Spleen (tissue), 11 donors: ENCODE measurements around the gene CDK14. TPM values are rescaled to one million over a fixed set of nuclear protein-coding genes. Genes with fewer than 3 reads are reported as not detected.

Experiments
- DNase-seq: peaks from one replicate; pipeline ENCODE4 v3.0.0-alpha.2; 2020
- H3K27ac ChIP-seq, 8 donors: fragments of 200-600 bp; sonication (generic) in 7 of 8; 1 replicate in 4 of 8; 2 replicates in 4 of 8; pipeline versions ENCODE4 v1.5.0 to v1.8.0; 2016 to 2021; ENCODE audit warnings: inconsistent platforms in 4 of 8, mild to moderate bottlenecking in 4 of 8, moderate library complexity in 1 of 8
- H3K27me3 ChIP-seq, 7 donors: fragments of 200-600 bp; sonication (generic) in 6 of 7; replicated peaks in 1 of 7; 1 replicate in 4 of 7; 2 replicates in 3 of 7; pipeline versions ENCODE4 v1.5.0 to v1.8.0; 2016 to 2021; ENCODE audit warnings: inconsistent platforms in 3 of 7, mild to moderate bottlenecking in 1 of 7
- H3K36me3 ChIP-seq, 6 donors: fragments of 200-600 bp; sonication (generic) in 5 of 6; 1 replicate in 4 of 6; 2 replicates in 2 of 6; pipeline versions ENCODE4 v1.5.0 to v1.8.0; 2016 to 2021; ENCODE audit warnings: inconsistent platforms in 2 of 6
- H3K4me1 ChIP-seq, 6 donors: fragments of 200-600 bp; sonication (generic) in 5 of 6; 1 replicate in 3 of 6; 2 replicates in 3 of 6; pipeline versions ENCODE4 v1.5.0 to v1.8.0; 2016 to 2021; ENCODE audit warnings: inconsistent platforms in 3 of 6
- H3K4me3 ChIP-seq, 8 donors: fragments of 200-600 bp; sonication (generic) in 7 of 8; 1 replicate in 4 of 8; 2 replicates in 4 of 8; pipeline versions ENCODE4 v1.5.0 to v1.8.0; 2016 to 2021; ENCODE audit warnings: inconsistent platforms in 4 of 8, mild to moderate bottlenecking in 4 of 8, moderate library complexity in 2 of 8
- H3K9me3 ChIP-seq, 8 donors: fragments of 200-600 bp; sonication (generic) in 7 of 8; 1 replicate in 4 of 8; 2 replicates in 4 of 8; pipeline versions ENCODE4 v1.5.0 to v1.8.0; 2016 to 2021; ENCODE audit warnings: inconsistent platforms in 4 of 8
- CTCF ChIP-seq, 11 experiments: fragments of 200-600 bp in 7 of 11; fragments of 450-650 bp in 4 of 11; sonication (generic) in 4 of 11; IDR thresholded peaks in 8 of 11; conservative IDR thresholded peaks in 3 of 11; 1 replicate in 7 of 11; 2 replicates in 4 of 11; pipeline versions ENCODE4 v1.4.0 to v1.8.0; 2016 to 2021; ENCODE audit warnings: antibody characterized with exemption in 11 of 11, inconsistent platforms in 4 of 11, mild to moderate bottlenecking in 1 of 11
- POLR2A ChIP-seq, 3 donors: fragments of 450-650 bp; IDR thresholded peaks; one replicate each; pipeline ENCODE4 v1.5.1; 2017; ENCODE audit warnings: antibody characterized with exemption in 3 of 3, mild to moderate bottlenecking in 1 of 3
- POLR2AphosphoS5 ChIP-seq, 3 donors: sonication (generic); formaldehyde crosslinking; IDR thresholded peaks; one replicate each; pipeline ENCODE4 v1.5.1; 2017; ENCODE audit warnings: antibody characterized with exemption in 3 of 3
- WGBS, 5 donors: extraction: QIAGEN DNeasy Blood & Tissue Kit in 3 of 5; methylation state at CpG; one replicate each; pipeline versions ENCODE4 v1.1.5 to v1.1.7; 2013 to 2018; 5-methylcytosine and 5-hydroxymethylcytosine counted together
- intact Hi-C: fragments of 100-400 bp; cut with DNase I; formaldehyde crosslinking; loops from one replicate; pipeline ENCODE4 v1.15.0; 2023; ENCODE audit warnings: low total_unique reads
- polyA plus RNA-seq, 3 donors: library from polyadenylated mRNA; stranded (reverse); fragments of 200-250 nt; gene quantifications; one replicate each; pipeline ENCODE4 v1.2.1, GENCODE V29; 2013
- total RNA-seq, 7 donors: library from RNA; depleted of rRNA in 3 of 7; stranded (reverse); fragments of >200 nt in 3 of 7; fragmentation: NEBNext Ultra II Directional in 4 of 7; extraction: Animal tissue kit (Norgen Biotek cat#: 25700) in 4 of 7; gene quantifications; one replicate each; pipeline versions ENCODE4 v1.1.0 to v1.2.1, GENCODE V29; 2016 to 2021
- donor health status: healthy with polysubstance abuse.
- donor health status: DM: no; HTN: no; CAD: no; lungs with moderate emphysema.
- donor health status: DM: no; HTN: no; CAD: no.
- donor health status: Bipolar disorder and iron deficiency.
- donor health status: healthy.
- donor health status: DM: no; HTN: no; CAD: no.
- donor health status: DM: yes; HTN: yes; CAD: no.

The CDK14 gene
- total and polyA plus RNA-seq, 10 donors, result 6.6 to 109 (median 51.2) TPM

- intact Hi-C loops, result no loop called here
Observed at GRCh38 chr7:90916319-90916718, 320.2 kb downstream of the CDK14 start.

GRCh38 chr7:90917539-90917938 is 321.4 kb downstream of the CDK14 start:
- no peak for DNase-seq
- Histone ChIP-seq H3K27me3 (no peaks in the 10 kb centered on the region), H3K36me3 (peaks cover 0 to 6% (median 0%) of the 10 kb centered on the region in 6 donors), H3K27ac (no peak overlapping the region), H3K4me3 (no peak overlapping the region), H3K9me3 (no peaks in the 10 kb centered on the region), H3K4me1 (no peaks in the 10 kb centered on the region)
- intact Hi-C loops, result no loop called here
- WGBS, 5 donors, result 66 to 90% (median 79%) methylated on average over 4 of the region's 4 CpGs
- TF ChIP-seq POLR2A (IDR thresholded peaks at IDR 0.05) (no peak), POLR2AphosphoS5 (IDR thresholded peaks at IDR 0.05) (no peak), CTCF (IDR thresholded peaks at IDR 0.05 in 8 of 11, conservative IDR thresholded peaks at IDR 0.05 in 3 of 11) (no peak)

More at GRCh38 chr7:90916319-90916718, 320.2 kb downstream of the CDK14 start:
- H3K4me3 ChIP-seq, result no peak overlapping the region
- no peaks in the 10 kb centered on the region for H3K27me3 ChIP-seq
- TF ChIP-seq POLR2A (IDR thresholded peaks at IDR 0.05) (no peak), CTCF (IDR thresholded peaks at IDR 0.05 in 8 of 11, conservative IDR thresholded peaks at IDR 0.05 in 3 of 11) (no peak), POLR2AphosphoS5 (IDR thresholded peaks at IDR 0.05) (no peak)
- H3K27ac ChIP-seq, result no peak overlapping the region
- 64 to 81% (median 69%) methylated on average over 4 of the region's 4 CpGs for WGBS, 5 donors
- no peaks in the 10 kb centered on the region for H3K4me1 ChIP-seq
- H3K36me3 ChIP-seq, result peaks cover 0 to 6% (median 0%) of the 10 kb centered on the region in 6 donors
- no peaks in the 10 kb centered on the region for H3K9me3 ChIP-seq
- no peak for DNase-seq

GRCh38 chr7:90918303-90918702 is 322.2 kb downstream of the CDK14 start:
- intact Hi-C loops, result no loop called here
- TF ChIP-seq POLR2A (IDR thresholded peaks at IDR 0.05) (no peak), POLR2AphosphoS5 (IDR thresholded peaks at IDR 0.05) (no peak), CTCF (IDR thresholded peaks at IDR 0.05 in 8 of 11, conservative IDR thresholded peaks at IDR 0.05 in 3 of 11) (no peak)
- Histone ChIP-seq H3K4me1 (no peaks in the 10 kb centered on the region), H3K27me3 (no peaks in the 10 kb centered on the region), H3K4me3 (no peak overlapping the region), H3K9me3 (no peaks in the 10 kb centered on the region), H3K27ac (no peak overlapping the region), H3K36me3 (peaks cover 0 to 6% (median 0%) of the 10 kb centered on the region in 6 donors)
- 56 to 80% (median 71%) methylated on average over 3 of the region's 3 CpGs for WGBS, 5 donors
- DNase-seq, result no peak

DNA sequence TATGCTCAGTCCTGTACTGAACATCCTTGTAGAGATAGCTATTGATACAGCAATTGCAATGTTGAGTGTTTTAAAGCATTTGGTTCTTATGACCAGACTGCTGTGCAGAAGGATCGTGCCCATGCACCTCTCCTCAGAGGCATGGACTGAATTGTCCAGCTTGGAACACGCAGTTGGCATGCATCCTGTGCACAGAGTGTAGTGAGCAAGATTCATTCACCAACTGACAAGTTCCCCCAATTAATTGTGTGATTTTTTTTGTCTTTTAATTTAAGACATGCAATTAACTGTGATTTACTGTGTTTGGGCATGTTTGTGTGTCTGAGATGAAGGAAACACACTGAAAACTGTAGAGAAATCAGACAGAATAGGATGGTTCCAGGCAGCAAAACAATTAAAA is 323.7 kb downstream of the CDK14 start:
- Histone ChIP-seq H3K27ac (no peak overlapping the region), H3K4me1 (no peaks in the 10 kb centered on the region), H3K36me3 (peaks cover 0 to 6% (median 0%) of the 10 kb centered on the region in 6 donors), H3K27me3 (no peaks in the 10 kb centered on the region), H3K4me3 (no peak overlapping the region), H3K9me3 (no peaks in the 10 kb centered on the region)
- TF ChIP-seq POLR2AphosphoS5 (IDR thresholded peaks at IDR 0.05), result no peak
- TF ChIP-seq CTCF (IDR thresholded peaks at IDR 0.05 in 8 of 11, conservative IDR thresholded peaks at IDR 0.05 in 3 of 11), result no peak
- TF ChIP-seq POLR2A (IDR thresholded peaks at IDR 0.05), result no peak
- intact Hi-C loops, result no loop called here
- no peak for DNase-seq
- WGBS, 5 donors, result 65 to 94% (median 92%) methylated on average over 2 of the region's 2 CpGs
